ENCODE data around the gene SPRY2.

Gene SPRY2

GRCh38 chr13:80296638-80297037 lies 44.3 kb downstream of the SPRY2 start:
- no peak for TF ChIP-seq CTCF (conservative IDR thresholded peaks at IDR 0.05; ENCODE audit: control insufficient read depth, insufficient read depth, low read depth, low read length)
- DNase-seq (ENCODE audit: low read depth), result no peak
- no peak overlapping the region for H3K4me3 ChIP-seq (ENCODE audit: control insufficient read depth, low read depth, low read length)

- no peak for DNase-seq (ENCODE audit: low read depth)
- no peak for TF ChIP-seq CTCF (conservative IDR thresholded peaks at IDR 0.05; ENCODE audit: control insufficient read depth, insufficient read depth, low read depth, low read length)
Measured at GRCh38 chr13:80290591-80290990, 50.3 kb downstream of the SPRY2 start.

More at GRCh38 chr13:80290591-80290990, 50.3 kb downstream of the SPRY2 start:
- no peak overlapping the region for H3K4me3 ChIP-seq (ENCODE audit: control insufficient read depth, low read depth, low read length)
